GM21515 (cell line): ENCODE results near the gene SUCLG2.
"Not testable (repeated sequence)": the region's sequence is repeated elsewhere in the genome, so short reads cannot be mapped to it uniquely, and the experiment has no call there.

Experiments
- ATAC-seq: cut with Tn5 transposase; IDR thresholded peaks from one replicate; pipeline ENCODE4 v1.9.1; 2021; ENCODE audit not compliant: unreplicated experiment

SUCLG2 gene

GRCh38 chr3:67614195-67614594, 40.2 kb downstream of the SUCLG2 start:
- no peak for ATAC-seq

- no peak for ATAC-seq
Measured at GRCh38 chr3:67610458-67610857, 44.0 kb downstream of the SUCLG2 start.

- ATAC-seq: no peak
Measured at GRCh38 chr3:67609709-67610108, 44.7 kb downstream of the SUCLG2 start.

- ATAC-seq: no peak
Measured at GRCh38 chr3:67608034-67608433, 46.4 kb downstream of the SUCLG2 start.

GRCh38 chr3:67605377-67605776, 49.0 kb downstream of the SUCLG2 start:
- ATAC-seq: no peak

- ATAC-seq: no peak
Measured at GRCh38 chr3:67602816-67603215, 51.6 kb downstream of the SUCLG2 start.

GRCh38 chr3:67601919-67602608, 52.3 kb downstream of the SUCLG2 start:
- ATAC-seq: no peak

GRCh38 chr3:67601385-67601784, 53.0 kb downstream of the SUCLG2 start:
- ATAC-seq: no peak

GRCh38 chr3:67599821-67600220, 54.6 kb downstream of the SUCLG2 start:
- ATAC-seq: no peak

GRCh38 chr3:67598814-67599556, 55.4 kb downstream of the SUCLG2 start:
- ATAC-seq: no peak

- no peak for ATAC-seq
Measured at GRCh38 chr3:67595424-67595823, 59.0 kb downstream of the SUCLG2 start.

GRCh38 chr3:67593761-67594234, 60.6 kb downstream of the SUCLG2 start:
- no peak for ATAC-seq

- no peak for ATAC-seq
Measured at GRCh38 chr3:67592057-67592456, 62.4 kb downstream of the SUCLG2 start.

- ATAC-seq: no peak
Measured at GRCh38 chr3:67587811-67588210, 66.6 kb downstream of the SUCLG2 start.

GRCh38 chr3:67587301-67587700, 67.1 kb downstream of the SUCLG2 start:
- no peak for ATAC-seq

- ATAC-seq: not testable (repeated sequence)
Measured at GRCh38 chr3:67584608-67585007, 69.8 kb downstream of the SUCLG2 start.

- ATAC-seq: no peak
Measured at GRCh38 chr3:67580430-67581000, 73.9 kb downstream of the SUCLG2 start.

- no peak for ATAC-seq
Measured at GRCh38 chr3:67578416-67578815, 76.0 kb downstream of the SUCLG2 start.

- ATAC-seq: no peak
Measured at GRCh38 chr3:67576441-67576840, 78.0 kb downstream of the SUCLG2 start.

- ATAC-seq: no peak
Measured at GRCh38 chr3:67569324-67569723, 85.1 kb downstream of the SUCLG2 start.

GRCh38 chr3:67567893-67568292, 86.5 kb downstream of the SUCLG2 start:
- no peak for ATAC-seq

- no peak for ATAC-seq
Measured at GRCh38 chr3:67564973-67565372, 89.4 kb downstream of the SUCLG2 start.
